ENCODE data around the gene PPFIBP1.
A peak's percentile ranks its signal among the peaks of the same experiment; 100 is the strongest.
"Not testable (repeated sequence)": the region's sequence is repeated elsewhere in the genome, so short reads cannot be mapped to it uniquely, and the experiment has no call there.

PPFIBP1 gene

DNA sequence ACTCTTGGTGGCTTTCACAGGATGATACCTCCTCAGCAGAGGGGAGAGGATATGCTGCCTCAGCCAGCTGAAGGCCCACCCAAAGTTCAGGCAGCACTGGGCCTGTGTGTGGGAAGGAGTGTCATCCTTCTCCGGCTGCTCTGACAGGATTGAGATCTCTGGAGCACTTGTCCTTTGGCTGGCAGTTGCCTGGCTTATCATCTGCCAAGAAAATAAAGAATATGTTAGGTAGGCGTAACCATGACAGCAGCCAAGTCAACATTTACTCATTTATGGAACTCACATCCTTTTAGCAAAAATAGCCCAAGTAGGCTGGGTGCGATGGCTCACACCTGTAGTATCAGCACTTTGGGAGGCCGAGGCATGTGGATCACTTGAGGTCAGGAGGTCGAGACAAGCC is 68.5 kb downstream of the PPFIBP1 start:
- DNase-seq (ENCODE audit: low read depth), result peak; percentile 21

DNA sequence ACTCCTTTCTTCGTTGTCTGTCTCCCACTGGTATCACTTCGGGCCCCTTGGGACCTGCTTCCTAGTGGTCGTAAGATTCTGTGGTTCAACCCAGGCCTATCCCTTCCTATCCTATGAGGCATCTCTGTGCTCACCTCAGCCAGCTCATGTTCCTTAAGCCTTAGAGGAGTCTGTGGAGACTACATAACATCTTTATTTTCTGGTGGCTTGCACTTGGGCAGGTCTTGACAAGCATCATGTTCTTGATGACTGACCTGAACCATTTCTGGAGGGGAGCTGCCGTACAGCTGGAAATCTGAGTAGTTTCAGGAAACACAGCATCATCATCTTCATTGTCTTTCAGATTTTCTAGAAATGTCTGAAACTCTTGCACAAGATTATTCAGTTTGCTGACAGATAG is 69.3 kb downstream of the PPFIBP1 start:
- no peak for DNase-seq (ENCODE audit: low read depth)

DNA sequence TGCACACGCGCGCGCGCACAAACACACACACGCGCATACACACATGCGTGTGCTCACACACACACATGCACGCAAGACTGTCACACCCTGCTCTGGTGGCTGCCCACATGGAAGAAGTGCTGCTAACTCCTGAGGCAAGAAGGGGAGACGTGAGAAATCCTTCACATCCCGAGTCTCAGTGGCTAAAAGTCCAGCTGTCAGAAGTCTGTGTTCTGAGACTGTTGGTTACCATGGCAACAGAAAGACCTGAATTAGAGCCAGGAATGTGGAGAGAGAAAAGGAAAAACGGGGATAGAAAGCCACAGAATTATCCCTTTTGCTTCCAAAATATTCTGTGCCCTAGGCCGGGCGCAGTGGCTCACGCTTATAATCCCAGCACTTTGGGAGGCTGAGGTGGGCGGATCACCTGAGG is 71.2 kb downstream of the PPFIBP1 start:
- peak; percentile 92 for DNase-seq (ENCODE audit: low read depth)

- DNase-seq (ENCODE audit: low read depth), result not testable (repeated sequence)
These were observed 74.9 kb downstream of the PPFIBP1 start for GRCh38 chr12:27598866-27599265.

DNA sequence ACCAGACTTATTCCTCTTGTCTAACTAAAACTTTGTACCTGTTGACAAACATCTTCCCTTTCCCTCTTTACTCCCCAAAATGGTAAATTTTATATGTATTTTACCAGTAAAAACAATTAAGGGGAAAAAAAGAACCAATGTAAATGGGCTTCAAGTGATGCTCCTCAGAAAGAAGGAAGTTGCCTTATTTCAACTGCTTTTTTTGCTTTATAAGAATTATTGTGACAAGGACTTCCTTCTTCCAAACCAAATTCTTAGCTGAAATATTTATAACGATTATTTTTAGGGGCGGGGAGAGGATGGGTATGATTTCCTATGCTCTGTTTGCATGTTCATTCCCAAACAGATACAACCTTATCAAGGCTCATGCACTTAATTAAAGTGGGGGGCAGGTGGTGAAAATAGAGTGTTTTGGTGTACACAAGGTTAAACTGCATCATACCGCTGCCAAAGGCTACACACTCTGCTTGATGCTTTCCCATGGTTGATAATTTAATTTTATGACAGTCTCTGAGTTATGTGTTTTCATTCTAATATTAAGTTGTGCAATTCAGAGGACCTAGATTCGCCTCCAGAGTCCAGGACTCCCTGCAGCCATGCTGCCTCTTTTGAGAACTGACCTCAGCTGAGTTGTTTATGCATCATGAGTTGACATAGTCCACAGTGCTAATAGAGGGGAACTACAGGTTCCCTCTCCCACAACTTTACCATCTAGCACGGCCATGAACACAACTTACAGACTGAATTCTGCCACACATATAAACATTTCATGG is 77.2 kb downstream of the PPFIBP1 start:
- DNase-seq (ENCODE audit: low read depth), result not testable (repeated sequence)

DNA sequence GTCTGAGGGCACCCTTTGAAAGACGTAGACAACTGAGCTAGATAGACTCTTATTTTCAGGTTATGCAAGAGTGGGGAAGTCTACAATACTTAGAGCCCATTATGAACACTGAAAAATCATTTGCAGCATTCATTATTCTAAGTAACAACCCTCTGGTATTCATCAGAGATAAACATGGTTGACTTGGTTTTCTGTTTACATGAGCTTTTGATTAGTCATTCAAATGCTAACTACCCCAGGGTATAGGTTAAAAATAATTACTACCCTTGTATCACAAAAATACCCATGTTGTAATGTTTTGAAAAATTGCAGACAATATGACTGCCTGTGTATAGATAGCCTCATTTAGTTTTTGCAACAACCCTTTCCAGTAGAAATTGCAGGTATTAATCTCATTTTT is 78.5 kb downstream of the PPFIBP1 start:
- DNase-seq (ENCODE audit: low read depth), result peak; percentile 54

- DNase-seq (ENCODE audit: low read depth), result no peak
These were observed 80.4 kb downstream of the PPFIBP1 start for GRCh38 chr12:27604431-27604830.

DNA sequence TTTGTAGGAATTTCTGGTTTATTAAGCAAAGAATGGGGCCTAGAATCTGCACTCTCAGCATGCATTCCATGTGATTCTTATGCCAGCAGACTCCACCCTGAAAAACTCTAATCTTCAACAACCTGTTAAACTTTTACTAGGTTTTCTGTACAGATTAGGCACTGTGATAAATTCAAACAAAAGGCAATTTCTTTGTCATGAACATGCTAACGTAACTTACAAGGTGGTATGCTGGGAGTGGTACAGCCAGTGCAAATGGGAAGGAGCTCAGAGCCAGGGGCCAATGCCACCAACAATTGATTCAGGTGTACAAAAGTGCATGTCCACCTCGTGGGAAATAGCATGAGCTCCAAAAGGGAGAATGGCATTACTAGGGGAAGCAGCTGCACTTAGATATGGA is 83.0 kb downstream of the PPFIBP1 start:
- DNase-seq (ENCODE audit: low read depth), result no peak

- DNase-seq (ENCODE audit: low read depth), result no peak
These were observed 83.6 kb downstream of the PPFIBP1 start for GRCh38 chr12:27607591-27607990.

DNA sequence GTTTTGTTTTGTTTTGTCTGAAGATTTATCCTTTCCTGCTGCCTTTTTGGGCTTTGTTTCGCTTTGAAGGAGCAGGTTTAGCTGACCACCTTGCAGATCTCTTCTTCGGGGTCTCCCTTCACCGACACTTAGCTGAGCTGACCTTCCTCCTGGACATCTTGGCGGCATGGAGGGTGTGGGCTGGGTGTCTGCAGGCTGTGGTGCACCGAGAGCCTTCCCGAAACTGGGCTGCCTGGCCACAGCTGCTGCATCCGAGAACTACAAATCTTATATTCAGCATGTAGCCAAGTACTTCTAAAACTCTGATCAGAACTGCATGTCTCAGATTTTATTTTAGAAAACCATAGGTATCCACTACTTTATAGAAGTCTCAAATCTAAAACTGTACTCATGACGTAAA is 84.9 kb downstream of the PPFIBP1 start:
- DNase-seq (ENCODE audit: low read depth), result no peak

- peak; percentile 56 for DNase-seq (ENCODE audit: low read depth)
These were observed 86.4 kb downstream of the PPFIBP1 start for GRCh38 chr12:27610374-27610773.

DNA sequence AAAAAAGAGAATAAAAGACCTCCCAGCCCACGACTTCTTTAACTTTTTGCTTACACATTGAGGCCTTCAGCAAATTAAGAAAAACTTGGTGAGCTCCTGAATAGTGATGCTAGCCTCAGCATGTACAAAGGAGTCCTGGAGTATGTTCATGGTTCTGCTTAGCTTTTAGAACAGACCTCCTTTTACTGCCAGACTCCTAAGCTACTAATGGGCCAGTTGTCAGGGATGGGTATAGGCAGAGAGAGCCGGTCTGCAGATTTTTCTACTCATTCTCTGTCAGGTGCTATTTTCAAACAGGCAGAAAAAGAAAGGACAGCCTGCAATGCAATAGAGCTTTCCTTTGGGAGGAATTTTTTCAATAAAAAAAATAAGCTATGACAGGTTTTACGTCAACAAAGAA is 90.4 kb downstream of the PPFIBP1 start:
- DNase-seq (ENCODE audit: low read depth), result no peak

DNA sequence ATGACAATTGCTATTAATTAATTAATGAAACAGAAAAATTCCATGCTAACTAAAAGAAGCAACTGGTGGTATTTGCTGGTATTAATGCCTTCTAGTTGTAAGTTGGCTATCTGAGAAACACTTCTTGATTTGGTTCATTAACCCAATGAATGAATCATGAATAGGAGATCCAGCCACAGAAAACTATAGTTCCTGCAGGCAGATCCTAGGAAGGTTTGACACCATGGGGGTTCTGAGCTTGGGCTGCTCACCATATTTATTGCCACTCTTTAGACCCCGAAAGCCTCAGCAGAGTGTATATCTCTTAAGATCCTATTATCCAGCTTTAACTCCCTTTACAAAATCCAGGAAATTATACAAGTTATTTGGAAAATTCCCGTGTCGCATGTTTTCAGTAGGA is 90.9 kb downstream of the PPFIBP1 start:
- no peak for DNase-seq (ENCODE audit: low read depth)

- DNase-seq (ENCODE audit: low read depth), result peak; percentile 18
These were observed 91.4 kb downstream of the PPFIBP1 start for GRCh38 chr12:27615331-27615891.

DNA sequence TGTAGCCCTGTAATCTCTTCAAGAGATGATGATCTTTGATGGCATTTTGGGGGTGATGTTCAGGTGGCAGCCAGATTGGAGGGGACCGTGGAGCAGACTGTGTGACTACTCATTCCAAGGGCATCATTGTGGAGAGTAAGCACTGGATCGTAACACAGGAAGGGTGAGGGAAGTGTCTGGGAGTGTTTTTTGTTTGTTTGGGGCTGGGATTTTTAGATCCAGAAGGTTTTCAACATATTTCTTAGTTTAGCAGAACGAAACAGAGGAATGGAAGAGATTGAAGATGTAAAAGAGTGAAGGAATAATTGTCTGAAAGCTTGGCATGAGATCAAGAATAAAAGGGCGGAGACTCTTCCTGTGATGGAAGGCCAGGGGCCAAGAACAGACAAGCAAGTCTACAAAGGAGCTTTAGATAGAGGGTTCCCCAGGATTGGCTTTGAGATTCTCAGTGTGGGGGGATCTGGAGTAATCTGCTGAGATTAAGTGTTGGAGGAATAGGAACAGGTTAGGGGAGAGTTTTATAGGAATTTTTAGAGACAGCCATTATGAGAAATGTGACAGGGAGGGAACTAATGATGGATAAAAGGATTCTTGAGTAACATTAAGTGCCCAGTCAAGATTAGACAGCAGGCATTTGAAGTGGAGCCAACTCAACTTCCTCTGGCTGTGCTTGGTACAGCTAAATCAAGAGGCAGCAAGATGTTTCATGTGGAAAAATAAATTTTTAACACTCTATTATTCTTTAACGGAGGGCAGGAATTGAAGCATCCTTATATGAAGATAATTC is 92.5 kb downstream of the PPFIBP1 start:
- peak; percentile 12 for DNase-seq (ENCODE audit: low read depth)

GRCh38 chr12:27618836-27619235 is 94.8 kb downstream of the PPFIBP1 start:
- no peak for DNase-seq (ENCODE audit: low read depth)

DNA sequence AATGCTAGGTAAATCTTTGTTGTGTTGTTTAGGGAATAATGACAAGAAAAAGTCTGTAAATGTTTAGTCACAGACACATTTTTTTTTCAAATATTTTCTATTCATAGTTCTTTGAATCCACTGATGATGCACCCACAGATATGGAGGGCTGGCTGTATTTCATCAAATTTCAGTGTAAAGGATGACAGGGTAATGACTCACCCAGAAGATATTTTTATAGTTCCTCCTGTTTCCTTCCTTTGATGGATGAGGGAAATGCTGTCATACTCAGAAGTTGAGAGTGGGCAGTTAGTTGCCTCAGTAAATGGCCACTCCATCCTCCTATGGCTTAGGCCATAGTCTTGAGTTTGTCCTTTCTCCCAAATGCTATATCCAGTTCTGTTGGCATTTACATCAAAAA is 95.3 kb downstream of the PPFIBP1 start:
- peak; percentile 63 for DNase-seq (ENCODE audit: low read depth)

GRCh38 chr12:27620121-27620520 is 96.1 kb downstream of the PPFIBP1 start:
- DNase-seq (ENCODE audit: low read depth), result no peak

GRCh38 chr12:27622436-27623195 is 98.6 kb downstream of the PPFIBP1 start:
- DNase-seq (ENCODE audit: low read depth), result no peak

- DNase-seq (ENCODE audit: low read depth), result peak; percentile 26
These were observed 99.6 kb downstream of the PPFIBP1 start for GRCh38 chr12:27623645-27624044.

- DNase-seq (ENCODE audit: low read depth), result no peak
These were observed 100.6 kb downstream of the PPFIBP1 start for GRCh38 chr12:27624586-27624985.

GRCh38 chr12:27627123-27627852 is 103.3 kb downstream of the PPFIBP1 start:
- DNase-seq (ENCODE audit: low read depth), result peak; percentile 89
